GM12878 (cell line): ENCODE results near the gene CNTN4. TPM values are rescaled to one million over a fixed set of nuclear protein-coding genes. Genes with fewer than 3 reads are reported as not detected.

Experiments
- ATAC-seq: fragments of 200-7000 bp; cut with Tn5 transposase; 3 replicates; pipeline ENCODE4 v1.9.1; 2020; ENCODE audit warnings: mild to moderate bottlenecking, moderate library complexity
- BruUV-seq: library from RNA; stranded (reverse); fragments of 400-500 nt; replicated peaks from 2 replicates; lab custom pipeline; 2021; lab: Mats Ljungman, UMichigan
- CTCF ChIA-PET: fragments of 300-600 bp; sonication (Branson Sonifier 250); formaldehyde crosslinking; extraction: SDS; loops from one replicate; lab custom pipeline; 2021; ENCODE audit warnings: inconsistent platforms; lab: Yijun Ruan, JAX
- POLR2A ChIA-PET: fragments of 350-600 bp; formaldehyde crosslinking; extraction: SDS; loops from one replicate; lab custom pipeline; 2021; ENCODE audit warnings: inconsistent platforms; lab: Charles Lee
- RAD21 ChIA-PET: fragments of 300-600 bp; sonication (Branson Sonifier 250); formaldehyde crosslinking; loops from one replicate; lab custom pipeline; 2023; ENCODE audit warnings: antibody characterized with exemption; ENCODE audit not compliant: unreplicated experiment; lab: Charles Lee
- SMC1A ChIA-PET: fragments of 300-600 bp; sonication (Branson Sonifier 250); formaldehyde crosslinking; loops from one replicate; lab custom pipeline; 2023; ENCODE audit not compliant: unreplicated experiment, uncharacterized antibody; lab: Charles Lee
- DNase-seq: peaks from one replicate; pipeline ENCODE4 v3.0.0-alpha.2; 2011; ENCODE audit warnings: low read depth, low spot score
- FAIRE-seq: peaks from 3 replicates; lab custom pipeline; 2011; peaks lifted over from hg19 to GRCh38; lab: Jason Lieb, UNC
- H2AFZ ChIP-seq: 2 replicates; pipeline ENCODE4 v1.6.0; 2011; ENCODE audit warnings: low read depth, low read length, control low read depth; ENCODE audit not compliant: control insufficient read depth
- H3K27ac ChIP-seq: 2 replicates; pipeline ENCODE4 v1.5.1; 2011; ENCODE audit warnings: control low read depth; ENCODE audit not compliant: control insufficient read depth, insufficient read depth
- H3K27me3 ChIP-seq, 2 experiments: replicated peaks in 1 of 2; 2 replicates each; pipeline versions ENCODE4 v1.6.0 to v1.6.1; 2011; ENCODE audit warnings: low read length in 1 of 2; ENCODE audit not compliant: control insufficient read depth in 2 of 2, insufficient read depth in 2 of 2
- H3K36me3 ChIP-seq, 2 experiments: 2 replicates each; pipeline ENCODE4 v1.5.1; 2011; ENCODE audit warnings: low read length in 1 of 2; ENCODE audit not compliant: control insufficient read depth in 2 of 2, insufficient read depth in 2 of 2
- H3K4me1 ChIP-seq: 2 replicates; pipeline ENCODE4 v1.6.1; 2011; ENCODE audit warnings: mild to moderate bottlenecking, low read length, moderate library complexity, mixed read lengths; ENCODE audit not compliant: control insufficient read depth, insufficient read depth
- H3K4me2 ChIP-seq: 2 replicates; pipeline ENCODE4 v1.6.0; 2011; ENCODE audit warnings: control low read depth; ENCODE audit not compliant: control insufficient read depth, insufficient read depth
- H3K4me3 ChIP-seq: fragments of 200-600 bp; sonication (generic); 2 replicates; pipeline ENCODE4 v1.5.1; 2016
- H3K79me2 ChIP-seq: 2 replicates; pipeline ENCODE4 v1.6.0; 2011; ENCODE audit warnings: low read length; ENCODE audit not compliant: control insufficient read depth, insufficient read depth
- H3K9ac ChIP-seq: 2 replicates; pipeline ENCODE4 v1.8.0; 2011; ENCODE audit warnings: low read length, control low read depth, mixed read lengths; ENCODE audit not compliant: control insufficient read depth, insufficient read depth
- H3K9me3 ChIP-seq: replicated peaks from 3 replicates; pipeline ENCODE4 v1.5.1; 2011; ENCODE audit warnings: mild to moderate bottlenecking, low read length; ENCODE audit not compliant: control insufficient read depth, insufficient read depth
- H4K20me1 ChIP-seq: 2 replicates; pipeline ENCODE4 v1.6.0; 2011; ENCODE audit not compliant: control insufficient read depth, insufficient read depth
- BCL11A ChIP-seq: IDR thresholded peaks from 2 replicates; pipeline ENCODE4 v1.6.1; 2011; ENCODE audit warnings: low read depth, low read length
- BRCA1 ChIP-seq: IDR thresholded peaks from 2 replicates; pipeline ENCODE4 v1.6.1; 2011; ENCODE audit warnings: low read depth, low read length, improper control_type of control experiment
- HDAC6 ChIP-seq: fragments of 200-600 bp; sonication (generic); IDR thresholded peaks from one replicate; pipeline ENCODE4 v1.8.0; 2017; ENCODE audit warnings: antibody characterized with exemption; ENCODE audit not compliant: unreplicated experiment
- MEF2B ChIP-seq: fragments of 450-650 bp; IDR thresholded peaks from 2 replicates; pipeline ENCODE4 v1.6.1; 2018; ENCODE audit warnings: mild to moderate bottlenecking, moderate library complexity; ENCODE audit not compliant: partially characterized antibody, poor library complexity, severe bottlenecking
- MLLT1 ChIP-seq: fragments of 450-650 bp; IDR thresholded peaks from 2 replicates; pipeline ENCODE4 v1.6.1; 2016; ENCODE audit warnings: mild to moderate bottlenecking
- ZNF217 ChIP-seq: fragments of 450-650 bp; IDR thresholded peaks from 2 replicates; pipeline ENCODE4 v1.6.1; 2017; ENCODE audit warnings: antibody characterized with exemption, mild to moderate bottlenecking
- WGBS: methylation state at CpG from one replicate; pipeline ENCODE4 v1.1.6; 2016; ENCODE audit warnings: low lambda C conversion rate; ENCODE audit not compliant: insufficient replicate concordance, insufficient coverage; ENCODE audit errors: missing lambda C conversion rate; 5-methylcytosine and 5-hydroxymethylcytosine counted together
- in situ Hi-C: fragments of 300-500 bp; cut with MboI; formaldehyde crosslinking; loops from 9 replicates; pipeline ENCODE4 v1.14.3; 2018; ENCODE audit warnings: mixed read lengths
- intact Hi-C: fragments of 100-400 bp; cut with micrococcal nuclease; formaldehyde crosslinking; loops from one replicate; pipeline ENCODE4 v1.14.2; 2022; ENCODE audit not compliant: unreplicated experiment
- polyA plus RNA-seq, 11 experiments: library from polyadenylated mRNA; depleted of rRNA in 4 of 11; unstranded in 6 of 11; stranded (reverse) in 5 of 11; fragments of >200 nt; fragmentation: Nextera tagmentation in 4 of 11; fragmentation: Illumina TruSeq in 1 of 11; extraction: Ambion mirVana in 4 of 11; extraction: Trizol in 1 of 11; gene quantifications; 1 replicate in 1 of 11; 2 replicates in 10 of 11; pipeline versions ENCODE4 v1.2.1 to v1.2.3, GENCODE V29; 2011 to 2016; ENCODE audit warnings: inconsistent platforms in 2 of 11, missing spikeins in 2 of 11, low read depth in 1 of 11
- total RNA-seq, 4 experiments: library from RNA; depleted of rRNA in 3 of 4; stranded (reverse); fragments of >200 nt in 3 of 4; fragmentation: Illumina TruSeq in 1 of 4; extraction: Trizol in 1 of 4; gene quantifications; 2 replicates each; pipeline versions ENCODE4 v1.2.1 to v1.2.3, GENCODE V29; 2013 to 2021
- TF ChIP-seq, protein P1 (sequence below): fragments of 450-650 bp; conservative IDR thresholded peaks from 2 replicates; pipeline ENCODE4 v1.6.1; 2017; ENCODE audit warnings: mild to moderate bottlenecking, moderate library complexity
- TF ChIP-seq, protein P2 (sequence below): fragments of 150-350 bp; IDR thresholded peaks from 2 replicates; pipeline ENCODE4 v1.6.1; 2014; ENCODE audit warnings: mild to moderate bottlenecking, low read depth, low read length
- TF ChIP-seq, protein P3 (sequence below): IDR thresholded peaks from 2 replicates; pipeline ENCODE4 v1.6.1; 2011; ENCODE audit warnings: borderline replicate concordance, low read depth, mild to moderate bottlenecking, moderate library complexity, low read length; ENCODE audit not compliant: insufficient read depth, poor library complexity, severe bottlenecking

The CNTN4 gene
- total and polyA plus RNA-seq, 10 of the 15 experiments (the other 5 are each of a cell fraction or from before 2014, with no cell fraction given) = 0.05 to 0.43 (median 0.15) TPM; not detected in 1

GRCh38 chr3:2920103-2920502 is 821.4 kb downstream of the CNTN4 start:
- DNase-seq (no peak), ATAC-seq (no peak), FAIRE-seq (no peak)
- H2AFZ ChIP-seq = no peak overlapping the region
- SMC1A ChIA-PET = no interaction called here
- no peaks in the 10 kb centered on the region for H3K36me3 ChIP-seq
- in situ Hi-C loops = no loop called here
- H4K20me1 ChIP-seq = no peaks in the 10 kb centered on the region
- TF ChIP-seq, protein P1, sequence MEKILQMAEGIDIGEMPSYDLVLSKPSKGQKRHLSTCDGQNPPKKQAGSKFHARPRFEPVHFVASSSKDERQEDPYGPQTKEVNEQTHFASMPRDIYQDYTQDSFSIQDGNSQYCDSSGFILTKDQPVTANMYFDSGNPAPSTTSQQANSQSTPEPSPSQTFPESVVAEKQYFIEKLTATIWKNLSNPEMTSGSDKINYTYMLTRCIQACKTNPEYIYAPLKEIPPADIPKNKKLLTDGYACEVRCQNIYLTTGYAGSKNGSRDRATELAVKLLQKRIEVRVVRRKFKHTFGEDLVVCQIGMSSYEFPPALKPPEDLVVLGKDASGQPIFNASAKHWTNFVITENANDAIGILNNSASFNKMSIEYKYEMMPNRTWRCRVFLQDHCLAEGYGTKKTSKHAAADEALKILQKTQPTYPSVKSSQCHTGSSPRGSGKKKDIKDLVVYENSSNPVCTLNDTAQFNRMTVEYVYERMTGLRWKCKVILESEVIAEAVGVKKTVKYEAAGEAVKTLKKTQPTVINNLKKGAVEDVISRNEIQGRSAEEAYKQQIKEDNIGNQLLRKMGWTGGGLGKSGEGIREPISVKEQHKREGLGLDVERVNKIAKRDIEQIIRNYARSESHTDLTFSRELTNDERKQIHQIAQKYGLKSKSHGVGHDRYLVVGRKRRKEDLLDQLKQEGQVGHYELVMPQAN = no peak
- TF ChIP-seq, protein P2, sequence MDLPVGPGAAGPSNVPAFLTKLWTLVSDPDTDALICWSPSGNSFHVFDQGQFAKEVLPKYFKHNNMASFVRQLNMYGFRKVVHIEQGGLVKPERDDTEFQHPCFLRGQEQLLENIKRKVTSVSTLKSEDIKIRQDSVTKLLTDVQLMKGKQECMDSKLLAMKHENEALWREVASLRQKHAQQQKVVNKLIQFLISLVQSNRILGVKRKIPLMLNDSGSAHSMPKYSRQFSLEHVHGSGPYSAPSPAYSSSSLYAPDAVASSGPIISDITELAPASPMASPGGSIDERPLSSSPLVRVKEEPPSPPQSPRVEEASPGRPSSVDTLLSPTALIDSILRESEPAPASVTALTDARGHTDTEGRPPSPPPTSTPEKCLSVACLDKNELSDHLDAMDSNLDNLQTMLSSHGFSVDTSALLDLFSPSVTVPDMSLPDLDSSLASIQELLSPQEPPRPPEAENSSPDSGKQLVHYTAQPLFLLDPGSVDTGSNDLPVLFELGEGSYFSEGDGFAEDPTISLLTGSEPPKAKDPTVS = no peak
- TF ChIP-seq BCL11A (no peak), ZNF217 (no peak), HDAC6 (no peak), MLLT1 (no peak), BRCA1 (no peak), MEF2B (no peak)
- TF ChIP-seq, protein P3, sequence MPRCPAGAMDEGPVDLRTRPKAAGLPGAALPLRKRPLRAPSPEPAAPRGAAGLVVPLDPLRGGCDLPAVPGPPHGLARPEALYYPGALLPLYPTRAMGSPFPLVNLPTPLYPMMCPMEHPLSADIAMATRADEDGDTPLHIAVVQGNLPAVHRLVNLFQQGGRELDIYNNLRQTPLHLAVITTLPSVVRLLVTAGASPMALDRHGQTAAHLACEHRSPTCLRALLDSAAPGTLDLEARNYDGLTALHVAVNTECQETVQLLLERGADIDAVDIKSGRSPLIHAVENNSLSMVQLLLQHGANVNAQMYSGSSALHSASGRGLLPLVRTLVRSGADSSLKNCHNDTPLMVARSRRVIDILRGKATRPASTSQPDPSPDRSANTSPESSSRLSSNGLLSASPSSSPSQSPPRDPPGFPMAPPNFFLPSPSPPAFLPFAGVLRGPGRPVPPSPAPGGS = no peak
- H3K4me1 ChIP-seq = peaks cover 5% of the 10 kb centered on the region; the same call in 1 of the 2 replicates
- H3K9me3 ChIP-seq = no peaks in the 10 kb centered on the region
- H3K27me3 ChIP-seq = no peaks in the 10 kb centered on the region
- no peak overlapping the region for H3K9ac ChIP-seq
- CTCF ChIA-PET = no interaction called here
- no peak overlapping the region for H3K4me2 ChIP-seq
- WGBS = 0% methylated on average over 1 of the region's 1 CpG
- intact Hi-C loops = loop anchor here (2.0 to 5.0 kb wide), 2 partner anchors 251 to 658 kb away; no protein-coding TSS in a partner anchor
- no peak overlapping the region for H3K4me3 ChIP-seq
- POLR2A ChIA-PET = no interaction called here
- RAD21 ChIA-PET = no interaction called here
- no TSS peak for BruUV-seq
- no peak overlapping the region for H3K27ac ChIP-seq
- no peaks in the 10 kb centered on the region for H3K79me2 ChIP-seq
